Activated CD8-positive, alpha-beta T cell treated with anti-CD3 and anti-CD28 coated beads, Interleukin-2, amount 10 ng/mL, durations not matched to agents 7 days and 5 days (primary cell): ENCODE measurements around the gene SIRT5. TPM values are rescaled to one million over a fixed set of nuclear protein-coding genes. Genes with fewer than 3 reads are reported as not detected.

Experiments
- ATAC-seq: fragments of 150-1000 bp; cut with Tn5 transposase; one replicate; pipeline ENCODE4 v1.10.0; 2021; ENCODE audit warnings: moderate library complexity
- CTCF ChIA-PET: fragments of 350-600 bp; sonication (Branson Sonifier 250); formaldehyde crosslinking; loops from one replicate; lab custom pipeline; 2021; ENCODE audit warnings: antibody characterized with exemption; lab: Charles Lee
- POLR2A ChIA-PET: fragments of 350-600 bp; sonication (Branson Sonifier 250); formaldehyde crosslinking; loops from one replicate; lab custom pipeline; 2021; ENCODE audit warnings: antibody characterized with exemption; lab: Charles Lee
- DNase-seq: peaks from one replicate; pipeline ENCODE4 v3.0.0-alpha.2; 2020
- H3K27ac Mint-ChIP-seq: one replicate; pipeline ENCODE4 v1.8.0; 2021; ENCODE audit warnings: mild to moderate bottlenecking, mixed read lengths
- H3K27me3 Mint-ChIP-seq: one replicate; pipeline ENCODE4 v1.8.0; 2021; ENCODE audit warnings: low read depth, mixed read lengths
- H3K36me3 Mint-ChIP-seq: one replicate; pipeline ENCODE4 v1.8.0; 2021; ENCODE audit warnings: low read depth, mixed read lengths
- H3K4me1 Mint-ChIP-seq: one replicate; pipeline ENCODE4 v1.8.0; 2021; ENCODE audit warnings: low read depth, mixed read lengths
- H3K4me3 Mint-ChIP-seq: one replicate; pipeline ENCODE4 v1.8.0; 2021; ENCODE audit warnings: mild to moderate bottlenecking, mixed read lengths
- H3K9me3 Mint-ChIP-seq: one replicate; pipeline ENCODE4 v1.8.0; 2022; ENCODE audit warnings: mixed read lengths; ENCODE audit not compliant: insufficient read depth
- total RNA-seq, 2 experiments: library from RNA; stranded (reverse); gene quantifications; one replicate each; pipeline ENCODE4 v1.2.3, GENCODE V29; 2021

Gene SIRT5
- total RNA-seq, 2 experiments from 2014 or later, result 9.2 to 12.1 TPM

DNA sequence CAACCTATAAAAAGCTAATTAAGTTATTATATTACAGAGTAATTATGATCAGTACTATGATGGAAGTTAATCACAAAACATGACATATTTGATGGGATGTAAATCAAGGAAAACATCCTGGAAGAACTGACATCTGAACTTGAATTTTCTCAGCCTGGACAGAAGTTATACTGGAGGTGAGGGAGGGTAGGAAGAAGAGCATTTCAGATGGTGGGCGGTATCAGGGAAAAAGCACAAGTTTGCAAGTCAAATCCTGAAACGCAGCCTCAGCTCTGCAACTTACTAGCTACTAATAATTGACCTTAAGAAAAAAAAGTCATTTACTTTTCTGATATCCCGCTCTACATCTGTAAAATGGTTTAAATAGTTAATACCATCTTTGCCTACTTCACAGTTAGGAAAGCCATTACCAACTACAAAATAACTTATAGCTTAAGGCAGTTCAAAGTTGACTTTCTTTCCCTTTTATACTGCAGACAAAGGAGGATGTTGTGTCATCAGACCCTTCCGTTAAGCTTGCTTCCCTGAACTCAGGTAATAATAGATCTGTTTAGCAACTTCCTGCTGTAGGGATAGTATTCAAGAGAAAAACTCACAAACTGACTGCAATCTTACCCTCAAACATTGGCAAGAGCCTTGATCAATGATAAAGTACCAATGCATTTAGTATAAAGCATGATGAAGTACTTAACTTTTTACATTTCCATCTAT, 61.7 kb downstream of the SIRT5 start:
- ChIA-PET CTCF (interaction anchor here (0.7 to 1.7 kb wide), 5 partner anchors 11 to 75 kb away, joined by 3 to 12 read pairs (median 4); partner anchors contain the start of genes NOL7 and RANBP9), POLR2A (interaction anchor here (0.6 to 1.2 kb wide), 4 partner anchors 20 to 76 kb away, joined by 3 read pairs; partner anchors contain the start of gene RANBP9)
- Mint-ChIP-seq H3K4me3 (no peak overlapping the region), H3K27me3 (no peaks in the 10 kb centered on the region), H3K9me3 (no peaks in the 10 kb centered on the region), H3K4me1 (peaks cover 27% of the 10 kb centered on the region), H3K27ac (peak overlapping the region; percentile 81), H3K36me3 (peaks cover 65% of the 10 kb centered on the region)
- ATAC-seq (peak; percentile 55), DNase-seq (no peak)

DNA sequence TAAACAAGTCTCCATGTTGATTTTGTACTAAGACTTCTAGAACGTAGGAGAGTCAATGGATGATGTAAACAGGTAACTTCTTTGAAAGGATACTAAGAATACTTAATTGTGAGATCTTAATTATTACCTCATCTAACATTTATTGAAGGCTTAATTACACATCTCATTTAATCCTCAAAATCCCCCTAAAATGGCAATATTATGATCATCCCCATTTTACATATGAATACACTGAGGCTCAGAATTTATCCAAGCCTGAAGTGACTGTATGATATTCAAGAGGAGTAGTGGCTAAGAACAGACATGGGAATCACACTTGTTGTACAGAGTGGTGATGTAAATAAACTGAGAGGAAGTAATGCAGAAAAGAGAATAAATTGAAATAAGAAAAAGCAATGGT, 63.6 kb downstream of the SIRT5 start:
- ATAC-seq (no peak), DNase-seq (no peak)
- Mint-ChIP-seq H3K36me3 (peaks cover 59% of the 10 kb centered on the region), H3K4me1 (peaks cover 25% of the 10 kb centered on the region), H3K27me3 (no peaks in the 10 kb centered on the region), H3K4me3 (no peak overlapping the region), H3K27ac (peak overlapping the region; percentile 44), H3K9me3 (no peaks in the 10 kb centered on the region)
- CTCF ChIA-PET, result interaction anchor here (1.6 to 1.7 kb wide), 2 partner anchors 13 to 23 kb away, joined by 4 to 7 read pairs; partner anchors contain the start of gene NOL7
- POLR2A ChIA-PET, result interaction anchor here (1.1 kb wide), 1 partner anchor 22 kb away, joined by 3 read pairs; no protein-coding TSS in a partner anchor

DNA sequence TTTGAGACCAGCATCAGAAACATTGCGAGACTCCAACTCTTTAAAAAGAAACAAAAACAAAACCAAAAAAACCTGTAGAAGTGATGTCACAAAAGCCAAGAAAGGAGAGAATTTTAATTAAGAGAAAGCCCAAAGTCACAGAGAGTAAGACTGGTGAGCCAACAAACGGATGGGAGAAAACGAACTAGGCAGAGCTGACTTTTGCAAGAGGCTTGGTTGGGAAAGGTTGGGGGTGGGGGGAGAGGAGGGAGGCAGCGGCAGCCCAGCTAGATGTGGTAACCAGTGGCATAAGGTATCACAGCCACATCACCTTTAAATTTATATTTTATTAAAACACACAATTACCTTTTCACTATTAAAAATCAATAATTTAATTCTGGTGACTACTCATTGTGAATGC, 64.2 kb downstream of the SIRT5 start:
- Mint-ChIP-seq H3K27me3 (no peaks in the 10 kb centered on the region), H3K4me3 (no peak overlapping the region), H3K36me3 (peaks cover 63% of the 10 kb centered on the region), H3K4me1 (peaks cover 25% of the 10 kb centered on the region), H3K27ac (peak overlapping the region; percentile 44), H3K9me3 (no peaks in the 10 kb centered on the region)
- ATAC-seq, result no peak
- no peak for DNase-seq
- CTCF ChIA-PET, result interaction anchor here (1.6 to 1.7 kb wide), 2 partner anchors 14 to 23 kb away, joined by 4 to 7 read pairs; partner anchors contain the start of gene NOL7
- POLR2A ChIA-PET, result interaction anchor here (0.6 to 1.0 kb wide), 2 partner anchors 72 to 1606 kb away, joined by 3 read pairs; no protein-coding TSS in a partner anchor

DNA sequence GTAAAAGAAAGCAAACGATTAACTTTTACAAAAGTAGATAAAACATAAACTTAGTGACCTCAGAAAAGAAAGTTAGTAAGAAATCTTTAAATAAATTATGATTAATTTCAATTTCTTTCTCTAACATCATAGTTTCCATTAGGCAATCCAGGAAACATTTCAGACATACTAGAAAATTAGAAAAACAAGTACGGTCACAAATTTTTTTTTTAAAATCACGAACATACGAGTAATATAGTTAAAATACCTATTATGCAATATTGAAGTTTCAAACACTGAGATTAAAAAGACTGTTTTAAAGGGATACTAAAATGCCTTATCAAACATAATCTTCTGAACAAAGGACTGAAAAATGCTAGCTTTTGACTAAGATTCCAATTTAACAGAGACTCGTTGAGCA, 66.9 kb downstream of the SIRT5 start:
- no peaks in the 10 kb centered on the region for H3K9me3 Mint-ChIP-seq
- CTCF ChIA-PET, result interaction anchor here (1.5 kb wide), 1 partner anchor 17 kb away, joined by 4 read pairs; no protein-coding TSS in a partner anchor
- no peak for DNase-seq
- H3K27ac Mint-ChIP-seq, result no peak overlapping the region
- no peak overlapping the region for H3K4me3 Mint-ChIP-seq
- no peaks in the 10 kb centered on the region for H3K27me3 Mint-ChIP-seq
- ATAC-seq, result no peak
- peaks cover 53% of the 10 kb centered on the region for H3K36me3 Mint-ChIP-seq
- POLR2A ChIA-PET, result no interaction called here
- peaks cover 17% of the 10 kb centered on the region for H3K4me1 Mint-ChIP-seq

DNA sequence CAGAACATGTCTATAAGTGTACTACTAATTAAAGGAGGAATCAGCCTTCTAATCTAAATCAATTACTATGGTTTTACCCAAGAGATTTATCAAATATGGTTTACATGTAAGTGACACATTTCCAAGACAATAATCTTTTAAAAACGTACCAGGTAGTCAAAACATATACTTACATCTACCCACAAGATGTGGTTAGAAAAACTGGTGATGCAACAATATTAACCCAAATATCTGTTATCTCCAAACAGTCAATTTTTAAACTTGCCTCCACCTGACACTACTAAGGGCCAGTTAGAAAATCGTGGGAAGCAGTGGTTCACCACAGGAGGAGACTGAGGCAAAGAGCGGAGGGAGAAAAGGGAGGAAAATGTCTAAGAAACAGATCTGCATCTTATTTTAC, 68.7 kb downstream of the SIRT5 start:
- H3K4me3 Mint-ChIP-seq, result no peak overlapping the region
- H3K27ac Mint-ChIP-seq, result no peak overlapping the region
- ChIA-PET CTCF (interaction anchor here (1.3 kb wide), 1 partner anchor 18 kb away, joined by 5 read pairs; no protein-coding TSS in a partner anchor), POLR2A (no interaction called here)
- peaks cover 5% of the 10 kb centered on the region for H3K4me1 Mint-ChIP-seq
- DNase-seq, result no peak
- no peaks in the 10 kb centered on the region for H3K27me3 Mint-ChIP-seq
- no peaks in the 10 kb centered on the region for H3K9me3 Mint-ChIP-seq
- H3K36me3 Mint-ChIP-seq, result peaks cover 41% of the 10 kb centered on the region
- ATAC-seq, result no peak

DNA sequence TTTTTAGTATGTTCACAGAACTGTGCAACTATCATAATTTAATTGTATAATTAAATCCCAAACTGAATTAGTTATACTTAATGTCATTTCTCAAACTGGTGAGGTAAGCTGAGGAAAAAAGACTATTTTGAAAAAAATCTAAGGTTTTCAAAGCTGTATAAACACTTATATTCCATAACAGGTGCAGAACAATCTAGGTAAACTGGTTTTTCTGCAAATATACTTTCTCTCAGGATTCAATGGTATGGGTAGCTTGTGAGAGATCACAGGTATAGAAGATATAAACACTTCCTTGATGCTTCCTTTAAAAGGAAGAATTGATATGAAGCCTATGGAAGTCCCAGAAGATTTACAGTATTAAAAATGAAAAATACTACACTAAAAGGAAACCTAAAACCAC, 74.4 kb downstream of the SIRT5 start:
- Mint-ChIP-seq H3K27ac (no peak overlapping the region), H3K4me1 (peaks cover 4% of the 10 kb centered on the region), H3K27me3 (no peaks in the 10 kb centered on the region), H3K36me3 (peaks cover 26% of the 10 kb centered on the region), H3K9me3 (no peaks in the 10 kb centered on the region), H3K4me3 (no peak overlapping the region)
- ATAC-seq (no peak), DNase-seq (no peak)
- CTCF ChIA-PET, result interaction anchor here (0.8 to 1.5 kb wide), 2 partner anchors 25 to 34 kb away, joined by 3 to 5 read pairs; partner anchors contain the start of gene NOL7
- POLR2A ChIA-PET, result no interaction called here

DNA sequence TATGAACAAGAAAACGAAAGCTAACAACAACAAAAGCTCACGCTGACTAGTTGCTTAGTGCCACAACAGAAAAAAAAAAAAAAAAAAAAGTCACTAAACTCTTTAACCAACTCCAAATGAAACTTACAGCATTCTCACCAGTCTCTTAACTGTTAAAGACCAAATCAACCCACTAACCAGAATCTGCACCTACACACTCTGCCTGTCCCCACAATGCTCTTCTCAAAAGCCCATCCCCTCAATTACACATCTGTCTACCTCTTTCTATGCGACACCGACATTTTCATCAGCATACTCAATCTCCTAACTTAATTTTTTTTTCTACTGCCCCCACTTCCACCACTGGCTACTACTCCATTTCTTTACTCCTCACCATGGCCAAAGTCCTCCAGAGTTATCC, 75.0 kb downstream of the SIRT5 start:
- POLR2A ChIA-PET, result no interaction called here
- H3K36me3 Mint-ChIP-seq, result peaks cover 26% of the 10 kb centered on the region
- ATAC-seq (no peak), DNase-seq (no peak)
- CTCF ChIA-PET, result interaction anchor here (0.8 to 1.5 kb wide), 2 partner anchors 24 to 34 kb away, joined by 3 to 5 read pairs; partner anchors contain the start of gene NOL7
- peaks cover 4% of the 10 kb centered on the region for H3K4me1 Mint-ChIP-seq
- H3K9me3 Mint-ChIP-seq, result no peaks in the 10 kb centered on the region
- peak overlapping the region; percentile 2 for H3K27ac Mint-ChIP-seq
- H3K27me3 Mint-ChIP-seq, result no peaks in the 10 kb centered on the region
- no peak overlapping the region for H3K4me3 Mint-ChIP-seq

DNA sequence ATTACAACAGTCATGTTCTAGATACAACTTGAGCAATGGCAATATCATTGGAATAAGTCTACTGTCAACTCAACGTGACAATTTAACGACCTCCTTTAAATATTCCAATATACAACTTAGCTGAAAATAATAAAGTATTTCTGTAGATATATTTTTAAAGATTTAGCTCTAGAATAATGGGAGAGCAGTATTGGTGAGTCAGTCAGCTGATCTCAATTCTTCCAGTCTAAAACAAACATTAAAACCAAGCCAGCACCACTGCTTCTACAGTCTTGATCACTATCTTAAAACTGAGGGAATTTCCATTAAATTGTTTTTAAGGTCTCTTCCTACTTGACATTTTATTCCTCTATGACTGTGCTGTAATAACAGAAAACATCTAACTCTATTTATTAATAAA, 78.9 kb downstream of the SIRT5 start:
- Mint-ChIP-seq H3K27ac (no peak overlapping the region), H3K9me3 (no peaks in the 10 kb centered on the region), H3K27me3 (no peaks in the 10 kb centered on the region), H3K36me3 (peaks cover 24% of the 10 kb centered on the region), H3K4me3 (no peak overlapping the region), H3K4me1 (peaks cover 10% of the 10 kb centered on the region)
- POLR2A ChIA-PET, result no interaction called here
- DNase-seq (no peak), ATAC-seq (no peak)
- CTCF ChIA-PET, result interaction anchor here (1.2 to 1.6 kb wide), 2 partner anchors 42 to 56 kb away, joined by 3 to 6 read pairs; no protein-coding TSS in a partner anchor

DNA sequence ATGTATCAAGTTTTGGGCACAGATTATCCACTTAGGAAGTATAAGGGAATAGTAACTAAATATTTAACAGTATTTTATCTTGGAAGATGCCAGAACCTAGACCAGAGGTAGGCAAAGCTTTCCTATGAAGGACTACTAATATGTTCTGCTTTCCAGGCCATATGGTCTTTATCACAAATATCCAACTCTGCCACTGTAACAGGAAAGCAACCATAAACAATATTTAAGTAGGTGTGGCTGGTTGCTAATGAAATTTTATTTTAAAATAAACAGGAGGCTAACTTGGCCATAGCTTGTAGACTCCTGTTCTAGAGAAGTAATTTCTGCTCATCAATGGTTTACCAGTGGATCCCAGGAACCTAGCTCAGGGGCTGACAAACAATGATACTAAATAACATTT, 80.1 kb downstream of the SIRT5 start:
- Mint-ChIP-seq H3K27ac (no peak overlapping the region), H3K9me3 (no peaks in the 10 kb centered on the region), H3K27me3 (no peaks in the 10 kb centered on the region), H3K4me1 (peaks cover 8% of the 10 kb centered on the region), H3K36me3 (peaks cover 24% of the 10 kb centered on the region), H3K4me3 (no peak overlapping the region)
- no peak for DNase-seq
- ATAC-seq, result no peak
- ChIA-PET POLR2A (no interaction called here), CTCF (no interaction called here)

DNA sequence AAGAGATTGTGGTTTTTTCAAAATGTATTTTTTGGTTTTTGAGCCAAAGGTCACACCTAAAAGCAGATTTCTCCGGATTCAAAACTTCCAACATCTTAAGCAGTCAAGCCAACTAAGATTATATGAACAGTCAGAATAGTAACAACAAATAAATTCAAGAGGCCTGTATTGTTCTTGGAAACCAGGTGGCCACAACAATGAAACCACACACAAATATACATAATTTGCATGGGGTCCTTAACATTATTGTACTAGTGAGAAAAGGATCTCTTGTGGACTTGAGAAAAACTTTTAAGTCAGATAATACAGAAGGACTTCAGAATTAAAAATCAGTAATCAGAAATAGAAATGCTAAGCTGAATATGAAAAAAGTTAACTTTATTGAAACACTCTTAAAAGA, 81.3 kb downstream of the SIRT5 start:
- DNase-seq (no peak), ATAC-seq (no peak)
- H3K4me3 Mint-ChIP-seq, result no peak overlapping the region
- H3K36me3 Mint-ChIP-seq, result peaks cover 19% of the 10 kb centered on the region
- H3K9me3 Mint-ChIP-seq, result no peaks in the 10 kb centered on the region
- CTCF ChIA-PET, result interaction anchor here (1.4 kb wide), 1 partner anchor 31 kb away, joined by 3 read pairs; no protein-coding TSS in a partner anchor
- H3K27ac Mint-ChIP-seq, result no peak overlapping the region
- peaks cover 8% of the 10 kb centered on the region for H3K4me1 Mint-ChIP-seq
- H3K27me3 Mint-ChIP-seq, result no peaks in the 10 kb centered on the region
- POLR2A ChIA-PET, result no interaction called here

DNA sequence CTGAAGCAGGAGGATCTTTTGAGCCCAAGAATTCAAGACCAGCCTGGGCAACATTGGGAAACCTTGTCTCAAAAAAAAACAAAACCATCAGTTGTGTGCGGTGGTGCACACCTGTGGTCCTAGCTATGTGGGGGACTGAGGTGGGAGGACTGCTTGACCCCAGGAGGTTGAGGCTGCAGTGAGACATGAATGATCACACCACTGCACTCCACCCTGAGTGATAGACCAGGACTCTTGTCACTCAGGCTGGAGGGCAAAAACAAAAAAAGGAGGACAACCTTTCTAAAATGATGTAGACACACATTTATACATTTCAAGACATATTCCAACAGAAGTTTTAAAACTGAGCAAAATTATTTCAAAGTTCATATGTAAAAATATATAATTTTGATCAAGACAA, 85.9 kb downstream of the SIRT5 start:
- Mint-ChIP-seq H3K4me1 (peaks cover 39% of the 10 kb centered on the region), H3K36me3 (peaks cover 10% of the 10 kb centered on the region), H3K27ac (no peak overlapping the region), H3K4me3 (no peak overlapping the region), H3K9me3 (no peaks in the 10 kb centered on the region), H3K27me3 (no peaks in the 10 kb centered on the region)
- ATAC-seq (no peak), DNase-seq (no peak)
- CTCF ChIA-PET, result interaction anchor here (1.3 kb wide), 1 partner anchor 35 kb away, joined by 3 read pairs; no protein-coding TSS in a partner anchor
- POLR2A ChIA-PET, result no interaction called here

DNA sequence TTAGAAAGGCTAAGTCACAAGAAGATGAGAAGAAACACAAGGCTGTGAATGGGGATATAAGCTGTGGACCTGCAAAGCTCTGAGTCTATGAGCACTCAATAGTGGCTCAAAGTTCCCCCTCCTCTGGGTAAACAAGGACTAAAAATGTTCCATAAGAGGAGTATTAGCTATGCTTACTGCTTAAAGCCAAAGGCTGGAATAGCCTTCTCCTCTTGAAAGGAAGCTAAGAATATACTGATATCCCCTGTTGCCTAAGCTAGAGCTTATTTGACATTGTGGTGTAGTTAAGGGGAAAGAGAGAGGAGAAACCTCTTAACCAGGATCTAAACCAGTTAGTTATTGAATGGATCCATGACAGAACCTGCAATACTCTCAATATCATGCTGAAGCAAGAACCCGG, 86.5 kb downstream of the SIRT5 start:
- H3K27me3 Mint-ChIP-seq, result no peaks in the 10 kb centered on the region
- peaks cover 41% of the 10 kb centered on the region for H3K4me1 Mint-ChIP-seq
- POLR2A ChIA-PET, result no interaction called here
- DNase-seq, result no peak
- H3K27ac Mint-ChIP-seq, result no peak overlapping the region
- no peak overlapping the region for H3K4me3 Mint-ChIP-seq
- H3K9me3 Mint-ChIP-seq, result no peaks in the 10 kb centered on the region
- peaks cover 8% of the 10 kb centered on the region for H3K36me3 Mint-ChIP-seq
- ATAC-seq, result no peak
- CTCF ChIA-PET, result no interaction called here
